Measurements from ENCODE around the gene TEN1.

The TEN1 gene

DNA sequence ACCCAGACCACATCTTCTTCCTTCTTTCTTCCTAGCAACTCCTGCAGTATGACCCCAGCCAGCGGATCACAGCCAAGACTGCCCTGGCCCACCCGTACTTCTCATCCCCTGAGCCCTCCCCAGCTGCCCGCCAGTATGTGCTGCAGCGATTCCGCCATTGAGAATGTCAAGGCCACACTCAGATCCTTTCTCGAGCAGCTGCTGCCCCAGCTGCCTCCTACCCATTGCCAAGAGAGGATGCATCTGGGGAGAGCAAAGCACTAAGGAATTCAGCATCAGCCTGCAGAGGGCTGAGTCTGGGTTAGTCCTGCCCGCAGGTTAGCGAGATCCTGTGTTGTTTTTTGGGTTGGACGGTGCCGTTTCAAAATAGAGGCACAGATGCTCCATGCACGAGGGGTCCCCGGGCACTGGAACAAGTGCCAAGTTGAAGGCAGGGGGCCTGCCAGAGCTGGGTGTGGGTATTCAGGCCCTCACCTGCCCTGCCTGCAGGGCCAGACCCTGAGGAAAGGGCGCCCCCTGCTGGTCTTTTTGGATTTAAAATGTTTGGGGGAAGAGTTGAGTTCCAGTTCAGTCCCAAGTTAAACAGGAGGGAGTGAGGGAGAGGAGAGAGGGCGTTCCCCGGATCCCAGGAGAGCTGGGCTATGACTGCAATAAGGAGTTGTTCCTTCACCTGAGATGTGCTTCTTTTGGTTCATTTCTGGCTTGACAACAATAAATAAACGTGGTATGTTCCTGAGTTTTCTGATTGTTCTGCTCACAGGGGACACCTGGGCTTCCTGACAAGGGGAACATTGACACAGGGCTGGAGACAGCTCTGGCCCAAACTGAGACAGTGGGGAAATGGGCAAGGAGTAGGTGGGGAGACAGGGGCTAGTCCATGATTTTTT, 26.5 kb downstream of the TEN1 start:
- DNase-seq (ENCODE audit: low spot score) = peak; percentile 95

DNA sequence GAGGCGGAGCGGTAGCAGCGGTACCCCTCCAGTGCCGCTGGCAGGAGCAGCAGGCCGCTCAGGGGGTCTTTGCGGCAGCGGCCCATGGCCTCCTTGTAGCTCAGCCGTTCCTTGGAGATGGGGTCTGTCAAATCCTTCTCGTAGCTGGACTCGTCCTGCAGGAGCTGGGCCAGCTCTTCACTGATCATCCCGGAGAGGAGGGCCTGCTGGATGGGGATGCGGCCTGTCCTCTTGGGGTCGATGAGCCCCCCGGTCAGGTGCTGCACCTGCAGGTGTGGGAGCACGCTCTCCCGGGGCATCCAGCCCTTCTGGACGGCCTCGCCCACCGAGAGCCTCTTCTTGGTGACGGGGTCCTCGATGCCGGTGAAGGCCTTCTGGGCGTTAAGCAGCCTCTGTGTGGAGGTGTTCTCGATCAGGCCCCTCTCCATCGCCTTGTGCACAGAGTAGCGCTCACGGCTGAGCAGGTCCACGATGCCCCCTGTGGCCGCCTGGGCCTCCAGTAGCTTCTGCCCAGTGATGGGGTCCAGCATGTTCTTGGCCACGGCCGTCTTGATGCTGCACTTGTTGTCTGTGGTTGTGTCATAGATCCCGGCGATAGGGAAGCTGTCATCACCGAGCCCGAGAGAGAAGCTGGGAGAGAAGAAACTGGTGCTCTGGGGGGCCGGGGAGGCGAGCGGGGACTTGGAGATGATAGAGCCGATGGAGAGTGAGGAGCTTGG, 28.2 kb downstream of the TEN1 start:
- DNase-seq (ENCODE audit: low spot score) = no peak

DNA sequence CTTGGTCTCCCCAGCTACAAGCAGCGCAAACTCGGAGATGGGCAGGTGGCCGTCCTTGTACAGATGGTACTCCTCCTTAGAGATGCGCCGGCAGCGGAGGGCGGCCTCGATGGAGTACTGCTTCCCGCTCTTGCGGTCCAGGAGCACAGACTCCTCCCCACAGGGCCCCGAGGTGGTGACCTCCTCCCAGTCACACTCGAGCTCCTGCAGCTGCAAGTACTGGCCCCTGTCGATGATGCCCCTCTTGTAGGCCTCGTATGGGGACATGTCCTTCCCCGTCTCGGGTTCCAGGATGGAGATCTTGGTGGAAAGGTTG, 28.8 kb downstream of the TEN1 start:
- DNase-seq (ENCODE audit: low spot score) = no peak

DNA sequence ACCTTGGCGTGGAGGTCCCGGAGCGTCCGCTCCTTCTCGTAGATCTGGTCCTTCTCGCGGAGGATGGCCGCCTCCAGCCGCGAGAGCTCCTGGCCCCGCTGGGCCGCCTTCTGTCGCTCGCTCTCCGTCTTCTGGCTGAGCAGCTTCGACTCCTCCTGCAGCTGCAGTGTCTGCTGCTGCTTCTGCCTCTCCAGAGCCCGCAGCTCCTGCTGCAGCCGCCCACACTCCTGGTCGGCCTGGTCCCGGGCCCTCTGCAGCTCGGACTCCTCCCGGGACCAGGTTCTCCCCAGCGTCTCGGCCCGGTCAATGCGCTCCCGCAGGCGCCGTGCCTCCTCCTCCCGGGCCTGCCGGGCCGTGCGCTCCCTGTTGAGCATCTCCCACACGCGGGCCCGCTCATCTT, 29.2 kb downstream of the TEN1 start:
- DNase-seq (ENCODE audit: low spot score) = no peak

DNA sequence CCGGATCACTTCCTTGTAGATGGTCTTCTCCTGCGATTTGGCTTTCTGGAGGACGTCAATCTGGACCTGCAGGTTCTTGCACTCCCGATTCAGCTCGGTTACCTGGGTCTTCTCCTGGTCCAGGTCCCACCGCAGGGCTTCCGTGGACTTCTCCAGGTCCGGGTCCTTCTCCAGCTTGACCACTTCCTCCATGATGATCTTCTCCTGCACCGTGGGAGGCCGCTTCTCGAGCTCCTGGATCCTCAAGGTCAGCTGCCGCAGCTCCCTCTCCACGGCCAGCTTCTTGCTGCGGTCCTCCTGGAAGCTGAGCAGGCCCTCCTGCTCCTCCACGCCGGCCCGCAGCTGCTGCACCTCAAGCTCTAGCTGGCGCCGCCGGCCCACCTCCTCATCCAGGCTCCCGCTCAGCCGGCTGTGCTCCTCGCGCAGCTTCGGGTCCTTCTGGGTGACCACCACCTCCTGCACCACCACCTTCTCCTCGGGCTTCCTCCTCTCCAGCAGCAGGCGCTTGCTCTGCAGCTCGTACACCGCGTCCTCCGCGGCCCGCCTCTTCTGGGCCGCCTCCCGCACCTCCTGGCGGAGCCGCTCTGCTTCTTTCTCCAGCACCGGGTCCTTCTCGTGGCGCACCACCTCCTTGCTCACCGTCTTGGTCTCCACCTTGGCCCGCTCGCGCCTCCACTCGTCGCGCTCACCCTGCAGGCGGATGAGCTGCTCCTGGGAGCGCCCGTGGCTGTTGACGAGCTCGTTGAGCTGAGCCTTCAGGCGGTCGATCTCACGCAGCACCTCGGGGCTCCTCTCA, 29.8 kb downstream of the TEN1 start:
- DNase-seq (ENCODE audit: low spot score) = no peak

DNA sequence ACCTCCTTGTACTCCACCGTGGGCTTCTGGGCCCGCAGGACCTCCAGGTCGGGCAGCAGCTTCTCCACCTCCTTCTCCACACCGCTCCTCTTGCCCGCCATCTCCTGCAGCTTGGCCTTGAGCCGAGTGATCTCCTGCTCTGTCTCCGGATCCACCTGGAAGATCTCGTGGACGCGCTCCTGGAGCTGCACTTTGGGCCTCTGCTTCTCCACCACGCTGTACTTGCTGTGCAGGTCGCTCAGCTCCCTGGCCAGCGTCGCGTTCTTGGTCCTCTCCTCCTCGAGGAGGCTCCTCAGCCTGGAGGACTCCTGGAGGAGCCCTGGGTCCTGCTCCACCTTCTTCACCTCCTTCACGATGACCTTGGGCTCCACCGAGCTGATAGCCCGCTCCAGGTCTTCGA, 30.4 kb downstream of the TEN1 start:
- no peak for DNase-seq (ENCODE audit: low spot score)

DNA sequence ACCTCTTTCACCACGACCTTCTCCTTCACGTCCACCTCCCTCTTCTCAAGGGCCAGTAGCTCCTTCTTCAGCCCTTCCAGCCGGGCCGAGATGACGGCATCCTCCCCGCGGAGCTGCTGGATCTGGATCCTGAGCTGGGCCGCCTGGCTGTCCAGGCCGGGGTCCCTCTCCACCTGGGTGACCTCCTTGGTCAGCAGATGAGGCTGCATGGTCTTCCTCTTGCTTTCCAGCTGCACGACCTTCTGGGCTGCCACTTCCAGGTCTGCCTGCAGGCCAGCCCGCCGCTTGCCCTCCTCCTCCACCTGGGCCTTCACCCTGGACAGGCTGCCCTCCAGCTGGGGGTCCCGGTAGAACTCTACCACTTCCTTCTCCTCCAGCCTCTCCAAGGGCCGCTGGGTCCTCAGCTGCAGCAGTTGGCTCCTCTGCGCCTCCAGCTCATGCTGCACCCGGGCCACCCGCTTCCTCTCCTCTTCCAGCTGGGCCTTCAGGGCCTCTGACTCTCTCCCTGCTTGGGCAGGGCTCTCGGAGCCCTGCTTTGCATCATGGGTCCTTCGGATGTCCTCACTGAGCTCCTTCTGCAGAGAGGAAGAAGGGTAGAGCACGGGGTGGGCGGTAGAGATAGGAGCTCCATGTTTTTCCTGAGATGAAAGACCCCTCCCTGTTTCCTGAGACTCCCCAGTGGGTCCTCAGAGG, 31.1 kb downstream of the TEN1 start:
- DNase-seq (ENCODE audit: low spot score) = no peak

DNA sequence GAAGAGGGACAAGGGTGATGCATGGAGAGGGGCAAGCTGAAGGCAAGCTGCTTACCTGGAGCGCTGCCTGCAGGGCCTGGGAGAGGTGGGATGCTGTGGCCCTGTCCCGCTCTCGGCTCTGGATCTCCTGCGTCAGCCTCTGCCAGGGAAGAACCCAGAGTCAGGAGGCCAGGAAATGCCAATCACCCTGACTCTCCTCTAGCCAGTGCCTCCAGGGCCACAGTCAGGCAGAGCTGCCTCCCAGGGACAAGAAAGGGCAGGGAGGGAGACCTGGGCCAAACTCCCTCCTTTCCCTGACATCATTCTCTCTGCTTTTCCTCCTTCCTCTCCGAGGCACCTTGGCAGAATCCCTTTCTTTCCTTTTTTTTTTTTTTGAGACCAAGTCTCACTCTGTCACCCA, 32.9 kb downstream of the TEN1 start:
- DNase-seq (ENCODE audit: low spot score) = no peak

DNA sequence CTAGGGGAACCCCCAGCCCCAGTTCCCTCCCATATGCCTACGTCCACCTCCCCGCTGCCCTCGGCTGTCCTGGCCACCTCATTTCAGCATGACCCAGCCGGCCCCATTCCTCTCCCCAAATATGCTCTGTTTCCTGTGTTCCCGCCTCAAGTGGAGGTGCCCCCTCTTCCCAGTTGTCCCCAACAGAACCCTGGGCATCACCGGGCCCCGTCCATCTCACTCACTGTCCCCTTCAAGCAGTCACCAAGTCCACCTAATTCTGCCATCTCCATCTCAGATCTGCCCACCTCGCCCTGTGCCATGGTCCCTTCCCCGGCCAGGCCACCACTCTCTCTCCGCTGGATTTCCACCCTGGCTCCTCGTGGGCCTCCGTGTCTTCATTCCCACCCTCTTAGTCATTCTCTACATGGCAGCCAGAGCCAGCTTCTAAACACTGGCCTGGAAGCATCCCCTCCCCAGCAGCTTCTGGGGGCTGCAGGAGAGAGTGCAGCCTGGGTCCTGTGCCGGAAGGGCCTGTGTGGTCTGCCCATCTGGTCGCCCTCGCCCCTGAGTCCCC, 34.4 kb downstream of the TEN1 start:
- no peak for DNase-seq (ENCODE audit: low spot score)

DNA sequence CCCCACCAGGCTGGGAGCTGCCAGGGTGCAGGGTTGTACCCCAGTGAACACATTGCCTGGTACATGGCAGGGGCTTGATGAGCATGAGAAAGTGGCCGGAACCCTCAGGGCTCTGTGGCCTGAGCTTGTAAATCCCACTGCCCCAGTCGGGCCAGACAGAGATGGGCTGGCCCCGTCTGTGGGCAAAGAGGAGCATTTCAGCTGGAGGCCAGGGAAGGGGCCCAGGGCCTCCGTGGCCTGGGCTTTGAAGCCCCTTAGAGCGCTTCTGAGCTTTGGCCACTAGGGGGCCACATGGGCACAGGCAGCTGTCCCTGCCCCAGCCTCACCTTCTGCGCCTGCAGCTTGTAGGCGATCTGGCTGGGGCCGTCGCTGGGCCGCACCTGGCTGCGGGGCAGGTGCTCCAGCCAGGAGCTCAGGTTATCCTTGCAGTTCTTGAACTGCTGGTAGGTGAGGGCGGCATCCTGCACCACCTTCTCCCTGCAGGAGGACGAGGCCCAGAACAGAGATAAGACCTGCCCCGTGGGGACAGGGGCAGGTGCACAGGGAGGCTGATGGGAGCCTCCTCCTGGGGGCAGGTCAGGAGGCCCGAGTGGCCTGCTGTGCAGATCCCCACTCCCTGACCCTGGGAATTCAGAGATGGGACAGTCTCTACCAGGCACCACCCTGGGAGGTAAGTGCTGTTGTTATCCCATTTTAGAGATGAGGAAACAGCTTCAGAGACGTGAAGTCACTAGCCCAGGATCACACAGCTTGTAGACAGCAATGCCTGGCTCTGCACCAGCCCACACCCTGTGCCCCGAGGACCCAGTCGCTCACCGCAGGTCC, 35.3 kb downstream of the TEN1 start:
- DNase-seq (ENCODE audit: low spot score) = peak; percentile 98

DNA sequence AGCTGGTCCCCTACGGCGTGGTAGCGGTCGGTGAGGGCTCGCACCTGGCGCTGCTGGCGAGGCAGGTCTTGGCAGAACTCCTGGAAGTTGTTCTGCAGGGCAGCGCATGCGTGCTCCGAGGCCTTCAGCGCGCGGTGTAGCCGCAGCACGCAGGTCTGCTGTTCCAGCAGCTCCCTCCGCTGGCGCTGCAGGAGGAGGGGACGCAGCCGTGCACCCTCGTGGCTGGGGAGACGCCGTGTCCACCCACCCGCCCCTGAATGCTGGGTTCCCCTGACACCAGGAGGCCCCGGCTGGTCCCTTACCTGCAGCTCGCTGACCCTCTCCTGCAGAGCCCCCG, 35.9 kb downstream of the TEN1 start:
- no peak for DNase-seq (ENCODE audit: low spot score)

DNA sequence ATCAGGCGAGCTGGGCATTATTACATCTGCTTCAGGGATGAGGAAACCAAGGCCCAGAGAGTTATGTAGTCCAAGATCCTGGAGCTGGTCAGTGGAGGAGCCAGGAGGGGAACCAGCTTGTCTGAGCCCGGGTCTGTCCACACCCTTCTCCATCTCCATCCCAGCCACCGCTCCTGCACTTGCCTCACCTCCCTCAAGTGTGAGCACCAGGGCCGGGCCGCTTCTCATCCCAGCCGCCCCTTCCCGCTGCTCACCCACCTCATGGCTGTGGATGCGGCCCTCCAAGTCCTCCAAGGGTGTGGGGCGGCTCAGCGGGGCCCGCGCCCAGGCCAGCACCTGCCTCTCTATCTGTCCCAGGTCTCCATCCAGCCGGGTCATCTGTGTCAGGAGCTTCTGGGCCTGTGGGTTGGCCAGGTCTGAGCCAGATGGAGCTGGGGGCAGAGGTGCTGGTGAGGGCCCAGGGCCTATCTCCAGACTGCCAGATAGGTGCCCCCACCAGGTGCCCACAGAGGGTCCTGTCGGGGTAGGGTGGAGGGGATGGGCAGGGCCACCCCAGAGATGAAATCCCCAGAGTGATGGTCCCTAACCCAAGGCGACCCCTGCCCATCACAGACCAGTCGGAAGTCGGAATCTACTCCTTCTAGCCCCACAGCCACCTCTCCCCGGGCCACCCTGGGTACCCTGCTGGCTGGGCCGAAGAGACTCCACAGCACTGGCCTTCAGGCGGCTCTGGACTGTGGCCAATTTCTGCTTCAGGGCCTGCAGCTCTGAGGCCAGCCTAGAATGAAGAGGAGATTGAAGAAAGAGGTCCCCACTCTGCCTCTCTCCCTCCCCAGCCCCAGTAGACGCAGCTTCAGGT, 38.7 kb downstream of the TEN1 start:
- DNase-seq (ENCODE audit: low spot score) = no peak

DNA sequence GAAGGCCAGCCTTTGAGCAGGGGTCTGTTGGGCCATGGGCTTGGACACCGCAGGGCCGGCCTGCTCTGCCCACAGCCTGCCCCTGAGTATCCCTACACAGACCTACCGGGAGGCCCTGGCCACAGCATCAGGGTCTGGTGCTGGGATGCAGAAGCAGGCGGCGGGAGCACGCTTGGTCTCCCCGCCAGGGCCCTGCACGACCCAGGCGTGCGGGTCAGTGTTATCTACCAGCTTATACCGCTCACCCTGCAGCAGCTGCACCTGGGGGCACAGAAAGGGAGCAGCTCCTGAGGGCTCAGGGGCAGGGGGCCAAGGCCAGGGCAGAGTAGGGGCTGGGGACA, 39.3 kb downstream of the TEN1 start:
- DNase-seq (ENCODE audit: low spot score) = no peak

DNA sequence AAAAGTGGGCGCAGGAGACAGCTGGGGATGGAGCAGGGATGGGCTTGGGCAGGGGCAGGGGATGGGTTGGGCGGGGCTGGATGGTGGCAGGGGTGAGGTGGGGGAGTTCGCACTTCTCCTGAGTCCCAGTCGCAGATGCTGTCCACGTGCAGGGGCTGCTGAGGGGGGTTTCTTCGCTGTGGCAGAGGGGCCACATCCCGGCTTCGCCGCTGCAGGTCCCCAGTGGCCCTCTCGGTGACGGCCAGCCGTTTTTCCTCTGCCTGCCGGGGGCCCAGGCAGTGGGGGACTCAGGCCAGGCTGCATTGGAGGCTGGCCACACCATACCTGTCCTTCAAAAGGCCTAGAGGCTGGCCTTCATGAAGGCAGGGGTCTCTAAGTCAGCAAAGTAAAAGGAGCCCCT, 39.8 kb downstream of the TEN1 start:
- DNase-seq (ENCODE audit: low spot score) = no peak

DNA sequence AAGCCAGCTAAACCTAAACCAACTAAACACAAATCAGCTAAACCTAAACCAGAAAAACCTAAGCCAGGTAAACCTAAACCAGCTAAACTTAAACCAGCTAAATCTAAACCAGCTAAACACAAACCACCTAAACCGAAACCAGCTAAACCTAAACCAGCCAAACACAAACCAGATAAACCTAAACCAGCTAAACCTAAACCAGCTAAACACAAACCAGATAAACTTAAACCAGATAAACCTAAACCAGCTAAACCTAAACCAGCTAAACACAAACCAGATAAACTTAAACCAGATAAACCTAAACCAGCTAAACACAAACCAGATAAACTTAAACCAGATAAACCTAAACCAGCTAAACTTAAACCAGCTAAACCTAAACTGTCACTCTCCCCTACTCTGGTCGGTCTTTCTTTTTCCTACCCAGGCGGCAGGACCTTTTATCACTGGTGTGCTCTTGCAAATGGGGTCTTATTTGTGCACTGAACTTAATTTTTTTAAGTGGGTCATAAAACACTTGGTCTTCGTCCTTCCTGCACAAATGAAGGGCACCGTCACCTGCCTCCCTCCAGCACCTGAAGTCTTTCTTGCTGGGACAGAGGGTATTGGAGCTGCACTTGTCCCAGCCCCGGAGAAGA, 40.9 kb downstream of the TEN1 start:
- DNase-seq (ENCODE audit: low spot score) = no peak

DNA sequence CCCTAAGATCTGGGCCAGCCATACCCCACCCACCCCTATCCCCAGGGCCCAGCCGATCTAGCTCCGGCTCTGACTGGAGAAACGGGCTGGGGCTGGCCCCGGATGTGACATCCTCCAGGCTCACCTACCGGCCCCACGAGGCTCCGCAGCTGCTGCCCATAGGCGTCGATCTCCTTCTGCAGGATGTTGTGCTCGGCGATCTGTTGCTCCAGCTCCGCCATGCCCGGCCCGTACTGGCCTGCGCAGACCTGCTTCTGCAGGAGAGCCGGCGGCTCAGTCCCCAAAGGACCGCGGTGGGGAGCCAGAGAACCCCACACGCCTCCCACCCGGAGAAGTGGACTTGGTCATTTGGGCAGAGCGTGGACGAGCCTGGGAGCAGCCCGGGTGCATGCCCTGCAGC, 43.2 kb downstream of the TEN1 start:
- DNase-seq (ENCODE audit: low spot score) = no peak

DNA sequence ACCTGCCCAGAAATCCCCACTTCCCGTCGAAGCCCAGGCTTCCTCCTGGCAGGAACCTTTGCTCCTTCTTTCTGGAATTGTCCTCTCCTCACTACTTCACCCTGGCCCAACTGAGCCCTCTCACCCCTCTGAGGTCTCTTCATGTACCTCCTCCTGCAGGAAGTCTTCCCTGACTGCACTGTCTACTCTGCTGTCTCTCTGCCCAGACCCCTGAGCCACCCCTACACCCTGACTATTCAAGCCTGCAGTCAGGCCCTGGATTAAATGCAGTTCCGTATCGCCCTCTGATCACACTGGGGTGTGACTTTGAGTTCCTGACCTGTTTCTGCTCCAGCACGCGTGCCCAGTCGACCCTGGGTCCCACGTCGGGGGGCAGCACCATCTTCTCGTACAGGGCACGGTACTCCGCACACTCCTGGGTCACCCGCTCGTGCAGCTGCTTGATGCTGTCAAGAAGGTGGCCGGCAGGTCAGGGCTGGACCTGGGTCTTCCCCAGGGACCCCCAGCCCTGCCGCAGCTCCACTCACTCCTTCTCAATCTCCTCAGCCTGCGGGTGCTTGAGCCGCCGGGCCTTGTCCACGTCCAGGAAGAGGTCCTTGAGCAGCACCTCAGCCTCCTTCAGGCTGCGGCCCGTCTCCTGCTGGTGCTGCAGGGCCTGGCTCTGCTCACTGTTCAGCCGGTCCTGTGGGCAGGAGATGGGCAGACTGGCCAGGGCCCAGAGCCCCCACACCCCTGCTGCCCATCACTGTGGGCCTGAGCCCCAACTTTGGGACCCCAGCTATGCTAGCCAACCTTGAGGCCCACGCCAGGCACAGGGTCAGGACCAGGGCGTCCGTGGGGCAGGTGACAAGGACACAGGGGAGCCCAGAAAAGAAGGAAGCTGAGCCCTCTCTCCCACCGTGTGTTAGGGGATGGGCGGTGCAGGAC, 44.2 kb downstream of the TEN1 start:
- no peak for DNase-seq (ENCODE audit: low spot score)

DNA sequence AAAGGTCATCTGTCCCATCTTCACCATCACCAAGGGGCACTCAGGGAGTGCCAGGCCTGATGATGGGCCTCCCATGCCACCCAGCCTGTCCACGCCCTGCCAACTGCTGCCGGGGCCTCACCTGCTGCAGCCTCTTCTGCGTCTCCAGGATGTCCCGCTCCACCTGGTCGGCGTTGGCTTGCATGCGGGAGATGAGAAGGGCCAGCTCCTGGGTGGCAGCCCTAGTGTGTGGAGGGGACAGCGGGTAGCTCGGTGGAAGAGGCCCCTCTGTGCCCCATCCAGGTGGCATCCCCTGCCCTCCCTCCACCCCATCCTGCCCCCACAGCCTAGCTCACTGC, 44.8 kb downstream of the TEN1 start:
- DNase-seq (ENCODE audit: low spot score) = no peak

DNA sequence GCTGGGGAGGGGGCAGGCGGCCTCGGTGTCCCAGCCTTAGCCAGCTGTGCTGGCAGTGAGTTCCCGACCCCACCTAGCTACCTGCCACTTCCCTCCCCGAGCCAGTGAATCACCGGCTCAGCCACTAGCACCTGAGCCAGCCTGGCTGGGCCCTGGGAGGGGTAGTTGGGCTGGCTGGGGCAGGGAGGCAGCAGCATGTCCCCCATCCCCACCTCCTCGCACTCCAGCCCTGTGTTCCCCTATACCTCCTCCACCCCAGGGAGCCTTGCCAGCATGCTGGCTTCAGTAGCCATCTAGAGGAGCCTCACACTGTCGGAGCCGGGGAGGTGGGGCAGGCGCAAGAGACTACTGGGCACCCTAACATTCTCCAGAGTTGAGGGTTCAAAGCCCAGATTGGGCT, 45.3 kb downstream of the TEN1 start:
- no peak for DNase-seq (ENCODE audit: low spot score)
